ENCODE measurements around the gene CLSTN3.

CLSTN3 gene

DNA sequence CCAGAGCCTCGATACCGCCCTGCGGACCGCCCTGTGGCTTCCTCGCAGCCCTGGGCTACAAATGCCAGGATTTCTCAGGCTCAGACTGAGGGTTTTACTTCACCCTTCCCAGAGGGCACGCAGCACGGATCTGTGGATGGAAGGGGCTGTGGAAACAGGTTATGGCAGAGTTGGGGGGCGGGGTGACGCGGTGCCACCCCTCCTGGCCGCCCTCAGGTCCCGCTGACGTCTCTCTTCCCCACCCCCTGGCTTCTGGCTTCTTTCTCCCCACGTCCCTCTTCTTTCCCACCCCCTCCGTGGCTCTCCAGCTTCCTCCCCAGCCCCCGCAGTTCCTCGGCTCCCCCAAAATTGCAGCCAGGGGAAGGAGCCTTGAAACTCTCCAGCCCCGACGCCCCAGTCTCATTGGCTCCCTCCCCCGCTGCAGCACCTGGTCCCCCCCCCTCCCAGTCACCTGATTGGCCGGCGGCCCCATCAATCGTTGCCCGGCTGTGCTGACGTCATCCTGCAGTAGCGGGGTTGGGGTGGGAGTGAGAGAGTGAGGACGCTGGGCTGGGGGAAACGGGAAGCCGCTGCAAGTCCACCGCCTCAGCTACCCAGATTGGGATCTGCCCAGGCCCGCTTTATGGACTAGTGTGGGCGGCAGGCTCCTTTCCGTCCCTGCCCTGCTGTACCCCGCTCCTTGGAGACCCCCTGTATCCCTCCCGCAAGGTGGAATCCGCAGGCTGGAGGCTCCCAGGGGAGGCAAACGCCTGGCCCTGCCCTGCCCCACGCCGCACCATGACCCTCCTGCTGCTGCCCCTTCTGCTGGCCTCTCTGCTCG lies at the start of gene CLSTN3:
TSS of gene CLSTN3 (plus strand) at position 500 of the 820 bp plus-strand sequence. CDS start at position 778, 278 bp downstream.
- DNase-seq (ENCODE audit: low read depth in 2 of 2), result peak; percentile 72 to 78

GRCh38 chr12:7081037-7081436 lies 49.1 kb upstream of the CLSTN3 start:
- DNase-seq (ENCODE audit: low read depth in 2 of 2), result no peak

- no peak for DNase-seq (ENCODE audit: low read depth in 2 of 2)
Measured at GRCh38 chr12:7083125-7083524, 47.0 kb upstream of the CLSTN3 start.

GRCh38 chr12:7089196-7089871 lies 40.8 kb upstream of the CLSTN3 start:
- no peak for DNase-seq (ENCODE audit: low read depth in 2 of 2)

DNA sequence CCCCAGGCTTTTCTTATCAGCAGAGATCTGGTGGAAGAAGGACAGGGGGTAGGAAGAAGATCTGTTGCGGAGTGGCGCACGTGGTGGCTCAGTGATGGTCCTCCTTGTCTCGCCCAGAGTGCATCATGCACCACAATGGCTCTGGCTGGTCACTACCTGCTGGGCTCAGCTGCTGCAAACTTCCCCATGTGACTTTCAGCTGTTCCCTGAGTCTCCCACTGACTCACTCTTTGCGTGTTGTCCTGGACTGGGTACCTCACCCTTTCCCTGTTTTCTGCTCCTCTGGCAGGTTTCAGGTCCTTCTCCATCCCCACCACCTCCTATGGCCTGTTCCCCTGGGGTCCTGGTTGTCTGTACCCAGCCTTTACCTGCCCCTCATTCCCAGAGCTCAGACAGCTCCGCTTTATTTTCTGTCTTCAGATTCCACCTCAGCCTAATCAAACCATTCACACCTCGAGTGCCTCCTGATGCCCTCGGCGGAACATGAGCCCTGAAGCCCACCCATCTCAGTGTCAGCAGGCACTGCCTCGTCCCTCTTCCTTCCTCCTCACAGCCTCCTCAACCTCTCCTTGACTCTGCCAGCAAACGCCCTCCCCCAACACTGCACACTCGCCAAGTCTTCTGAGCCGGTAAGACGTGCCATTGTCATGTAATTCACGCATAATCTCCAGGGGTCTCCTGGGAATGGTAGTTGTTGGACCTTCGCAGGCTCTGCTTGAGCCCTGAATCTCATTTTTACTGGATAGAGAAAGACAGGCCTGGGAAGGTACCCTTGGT lies 39.8 kb upstream of the CLSTN3 start:
- no peak for DNase-seq (ENCODE audit: low read depth in 2 of 2)

GRCh38 chr12:7091171-7091570 lies 39.0 kb upstream of the CLSTN3 start:
- DNase-seq (ENCODE audit: low read depth in 2 of 2), result no peak

DNA sequence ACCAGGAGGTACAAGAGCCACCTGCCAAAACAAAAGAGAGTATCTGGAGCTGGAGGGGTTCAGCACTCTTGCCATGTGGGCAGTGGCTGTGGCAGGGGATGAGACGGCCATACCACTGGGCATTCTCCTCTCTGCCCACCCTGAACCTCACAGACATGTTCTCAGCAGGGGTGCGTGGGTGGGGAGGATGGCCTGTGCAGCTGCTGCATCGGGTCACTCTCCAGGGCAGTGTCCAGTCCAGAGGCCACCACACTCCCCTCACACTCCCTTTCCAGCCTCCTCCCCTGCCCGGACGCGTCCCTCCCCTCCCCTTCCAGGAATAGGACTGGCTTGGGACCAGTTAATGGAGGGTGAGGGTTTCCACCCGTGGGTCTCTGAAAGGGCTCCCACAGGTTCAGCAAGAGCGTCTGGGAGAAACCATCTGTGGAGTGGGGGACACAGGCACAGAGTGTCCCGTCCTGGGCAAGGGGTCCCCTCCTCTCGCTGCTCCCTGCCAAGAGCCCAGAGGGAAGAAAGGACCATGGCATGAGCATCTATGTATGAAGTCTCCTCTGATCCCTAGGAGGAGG lies 38.4 kb upstream of the CLSTN3 start:
- no peak for DNase-seq (ENCODE audit: low read depth in 2 of 2)

GRCh38 chr12:7092229-7092985 lies 37.8 kb upstream of the CLSTN3 start, which contains the start of gene C1R:
Gene C1R (minus strand): TSS chr12:7092445. CDS start chr12:7092388, 57 bp downstream.
- peak; percentile 40 to 46 for DNase-seq (ENCODE audit: low read depth in 2 of 2)

- no peak for DNase-seq (ENCODE audit: low read depth in 2 of 2)
Measured at GRCh38 chr12:7092986-7093460, 37.1 kb upstream of the CLSTN3 start.

DNA sequence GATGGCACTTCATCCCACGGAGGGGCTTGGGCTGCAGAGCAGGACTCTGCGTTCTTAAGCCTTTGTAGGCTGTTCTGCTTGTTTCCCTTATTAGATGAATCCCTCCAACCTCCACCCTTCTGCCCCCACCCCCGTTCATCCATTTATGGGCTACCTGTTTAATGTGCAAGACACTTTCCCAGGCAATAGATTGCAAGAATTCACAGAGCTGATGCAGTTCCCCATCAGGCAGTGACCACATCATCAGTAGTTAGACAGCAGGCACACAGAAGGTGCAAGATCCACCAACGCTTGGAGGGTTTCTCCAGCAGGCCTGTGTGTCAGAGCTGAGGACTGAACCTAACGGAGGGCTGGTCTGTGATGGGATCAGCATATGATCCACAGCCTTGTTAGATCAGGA lies 36.7 kb upstream of the CLSTN3 start:
- DNase-seq (ENCODE audit: low read depth in 2 of 2), result no peak

DNA sequence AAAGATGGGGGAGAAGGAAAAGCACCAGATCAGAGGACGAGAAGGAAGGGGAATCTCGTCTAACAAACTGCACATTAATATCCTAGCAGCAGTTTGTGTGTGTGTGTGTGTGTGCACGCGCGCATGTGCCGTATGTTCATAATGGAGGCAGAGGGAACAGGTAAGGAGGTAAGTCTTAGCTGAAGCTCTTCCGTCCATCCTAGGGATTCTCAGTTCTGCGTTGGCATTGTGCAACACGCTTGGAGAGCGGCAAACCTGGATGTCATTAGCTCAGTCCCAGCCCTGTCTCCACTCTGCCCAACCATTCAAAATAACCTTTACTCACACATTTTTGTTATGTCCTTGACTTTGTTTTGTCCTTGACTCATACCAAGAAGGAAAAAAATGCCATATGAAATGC lies 36.3 kb upstream of the CLSTN3 start:
- no peak for DNase-seq (ENCODE audit: low read depth in 2 of 2)

GRCh38 chr12:7096006-7096932 lies 33.9 kb upstream of the CLSTN3 start:
- no peak for DNase-seq (ENCODE audit: low read depth in 2 of 2)

GRCh38 chr12:7096979-7097378 lies 33.2 kb upstream of the CLSTN3 start:
- no peak for DNase-seq (ENCODE audit: low read depth in 2 of 2)

GRCh38 chr12:7099290-7099996 lies 30.7 kb upstream of the CLSTN3 start:
- no peak for DNase-seq (ENCODE audit: low read depth in 2 of 2)

DNA sequence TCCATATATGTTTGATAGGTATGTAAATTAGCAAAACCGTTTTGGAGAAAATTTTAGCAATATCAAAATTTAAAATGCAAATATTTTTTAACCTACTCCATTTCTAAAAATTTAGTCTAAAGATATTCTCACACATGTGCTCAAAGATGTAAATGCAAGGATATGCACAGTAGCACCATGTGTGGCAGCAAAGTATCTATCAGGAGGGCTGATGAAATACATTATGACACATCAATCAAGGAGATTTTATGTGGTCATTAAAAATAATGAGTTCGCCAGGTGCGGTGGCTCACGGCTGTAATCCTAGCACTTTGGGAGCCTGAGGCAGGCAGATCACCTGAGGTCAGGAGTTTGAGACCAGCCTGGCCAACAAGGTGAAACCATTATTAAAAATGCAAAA lies 29.9 kb upstream of the CLSTN3 start:
- DNase-seq (ENCODE audit: low read depth in 2 of 2), result no peak

- DNase-seq (ENCODE audit: low read depth in 2 of 2), result no peak
Measured at GRCh38 chr12:7101047-7101693, 29.0 kb upstream of the CLSTN3 start.

DNA sequence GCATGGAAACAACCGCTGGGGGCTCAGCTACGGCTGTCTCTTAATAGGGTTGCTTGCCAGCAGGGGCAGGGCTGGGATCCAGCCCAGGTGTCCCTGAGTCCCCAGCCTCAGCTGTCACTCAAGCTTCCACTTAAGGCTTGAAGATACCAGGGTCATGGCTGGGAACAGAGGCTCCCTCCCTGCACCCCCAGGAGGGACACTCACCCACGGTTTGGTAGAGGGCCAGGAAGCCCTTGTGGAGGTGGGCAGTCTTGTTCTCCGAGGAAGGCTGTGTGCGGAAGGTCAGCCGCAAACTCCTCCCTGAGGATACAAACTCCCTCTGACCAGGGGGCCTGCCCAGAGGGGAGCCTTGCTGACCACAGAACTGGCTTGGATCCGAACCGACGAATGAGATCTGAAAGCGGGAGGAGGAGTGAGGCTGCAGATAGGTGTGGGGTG lies 28.5 kb upstream of the CLSTN3 start:
- no peak for DNase-seq (ENCODE audit: low read depth in 2 of 2)

DNA sequence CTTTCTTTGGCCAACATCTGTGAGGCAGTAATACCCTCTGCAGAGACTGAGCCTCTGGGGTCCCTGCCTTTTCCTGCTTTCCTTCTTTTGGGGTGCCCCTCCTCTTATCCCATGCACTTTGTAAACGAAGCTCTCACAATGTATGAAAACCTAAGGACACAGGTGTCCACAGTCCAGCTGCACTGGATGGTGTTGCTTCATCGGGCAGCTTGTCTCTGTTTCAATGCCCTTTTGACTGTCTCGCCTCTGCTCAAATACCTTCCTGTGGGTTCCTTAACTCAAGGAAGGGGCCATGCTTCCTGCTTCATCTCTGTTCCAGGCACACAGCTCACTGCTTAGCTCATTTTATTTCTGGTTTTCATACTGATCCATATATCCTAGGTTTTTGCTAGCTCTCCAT lies 27.6 kb upstream of the CLSTN3 start:
- DNase-seq (ENCODE audit: low read depth in 2 of 2), result no peak
